HG03469 (cell line): ENCODE results near the gene SYNE1.

Source experiments
- ATAC-seq: cut with Tn5 transposase; IDR thresholded peaks from one replicate; pipeline ENCODE4 v1.9.1; 2021; ENCODE audit warnings: mild to moderate bottlenecking, moderate library complexity, moderate number of reproducible peaks; ENCODE audit not compliant: unreplicated experiment

SYNE1 gene

GRCh38 chr6:152207915-152208714 lies 429.0 kb downstream of the SYNE1 start:
- no peak for ATAC-seq

- ATAC-seq = no peak
Observed at GRCh38 chr6:152206072-152206818, 430.9 kb downstream of the SYNE1 start.

- no peak for ATAC-seq
Observed at GRCh38 chr6:152204591-152204990, 432.6 kb downstream of the SYNE1 start.

- no peak for ATAC-seq
Observed at GRCh38 chr6:152201120-152201519, 436.0 kb downstream of the SYNE1 start.

- no peak for ATAC-seq
Observed at GRCh38 chr6:152195896-152196295, 441.3 kb downstream of the SYNE1 start.

- ATAC-seq = no peak
Observed at GRCh38 chr6:152189736-152190135, 447.4 kb downstream of the SYNE1 start.

- ATAC-seq = no peak
Observed at GRCh38 chr6:152188011-152188410, 449.2 kb downstream of the SYNE1 start.

GRCh38 chr6:152186840-152187239 lies 450.3 kb downstream of the SYNE1 start:
- no peak for ATAC-seq

GRCh38 chr6:152184917-152185574 lies 452.1 kb downstream of the SYNE1 start:
- ATAC-seq = peak; percentile 79

GRCh38 chr6:152184573-152184916 lies 452.6 kb downstream of the SYNE1 start:
- peak; percentile 20 for ATAC-seq

GRCh38 chr6:152180601-152181000 lies 456.6 kb downstream of the SYNE1 start:
- no peak for ATAC-seq

GRCh38 chr6:152176268-152176667 lies 460.9 kb downstream of the SYNE1 start:
- ATAC-seq = no peak

- ATAC-seq = no peak
Observed at GRCh38 chr6:152173957-152174356, 463.2 kb downstream of the SYNE1 start.

- ATAC-seq = no peak
Observed at GRCh38 chr6:152173321-152173720, 463.8 kb downstream of the SYNE1 start.

GRCh38 chr6:152170702-152171667 lies 466.2 kb downstream of the SYNE1 start:
- ATAC-seq = peak; percentile 98

GRCh38 chr6:152170313-152170701 lies 466.9 kb downstream of the SYNE1 start:
- ATAC-seq = no peak

GRCh38 chr6:152167641-152168603 lies 469.2 kb downstream of the SYNE1 start:
- ATAC-seq = no peak

- ATAC-seq = no peak
Observed at GRCh38 chr6:152166897-152167296, 470.3 kb downstream of the SYNE1 start.

GRCh38 chr6:152166497-152166896 lies 470.7 kb downstream of the SYNE1 start:
- ATAC-seq = no peak
